Choroid plexus epithelial cell (primary cell): ENCODE measurements around the gene GAL3ST1.

ENCODE experiments used
- DNase-seq: peaks from one replicate; pipeline ENCODE4 v3.0.0-alpha.2; 2010; ENCODE audit warnings: low read depth
- H3K4me3 ChIP-seq: 2 replicates; pipeline ENCODE4 v1.5.1; 2011; ENCODE audit warnings: low read depth, mild to moderate bottlenecking, control low read depth, low read length, moderate library complexity
- TF ChIP-seq, protein P1 (sequence below): conservative IDR thresholded peaks from 2 replicates; pipeline ENCODE4 v1.5.1; 2011; ENCODE audit warnings: low read depth, mild to moderate bottlenecking, control low read depth, inconsistent platforms, low read length, moderate library complexity

The GAL3ST1 gene

DNA sequence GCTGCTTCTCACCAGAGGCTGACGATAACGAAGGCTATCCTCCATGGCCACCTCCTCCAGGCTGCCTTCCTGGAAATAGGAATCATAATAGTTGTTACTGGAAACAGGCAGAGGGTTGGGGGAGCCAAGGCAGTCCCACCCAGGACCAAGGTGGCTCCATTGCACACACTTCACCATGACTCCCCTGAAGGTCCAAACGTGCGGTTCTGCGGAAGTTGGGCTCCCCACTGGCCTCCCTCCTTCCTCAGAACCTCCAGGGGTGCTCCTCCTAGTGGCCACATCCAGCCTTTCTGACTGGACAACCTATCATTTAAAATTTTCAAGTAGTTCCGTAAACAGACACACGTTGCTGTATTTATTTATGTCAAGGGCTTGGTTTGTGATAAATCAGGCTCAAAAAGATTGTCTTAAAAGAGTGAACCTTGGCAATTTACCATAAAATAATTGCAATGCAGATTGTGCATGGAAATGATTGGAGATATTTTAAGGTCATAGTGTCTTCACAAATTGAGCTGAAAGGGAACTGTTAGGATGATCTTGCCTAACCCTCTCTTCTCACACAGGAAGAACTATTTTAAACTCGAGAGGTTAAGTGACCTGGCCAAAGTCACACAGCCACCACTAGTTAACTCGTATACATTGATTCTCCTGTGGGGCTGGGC is 31.1 kb upstream of the GAL3ST1 start:
- H3K4me3 ChIP-seq, result peak overlapping the region; percentile 68
- TF ChIP-seq, protein P1, sequence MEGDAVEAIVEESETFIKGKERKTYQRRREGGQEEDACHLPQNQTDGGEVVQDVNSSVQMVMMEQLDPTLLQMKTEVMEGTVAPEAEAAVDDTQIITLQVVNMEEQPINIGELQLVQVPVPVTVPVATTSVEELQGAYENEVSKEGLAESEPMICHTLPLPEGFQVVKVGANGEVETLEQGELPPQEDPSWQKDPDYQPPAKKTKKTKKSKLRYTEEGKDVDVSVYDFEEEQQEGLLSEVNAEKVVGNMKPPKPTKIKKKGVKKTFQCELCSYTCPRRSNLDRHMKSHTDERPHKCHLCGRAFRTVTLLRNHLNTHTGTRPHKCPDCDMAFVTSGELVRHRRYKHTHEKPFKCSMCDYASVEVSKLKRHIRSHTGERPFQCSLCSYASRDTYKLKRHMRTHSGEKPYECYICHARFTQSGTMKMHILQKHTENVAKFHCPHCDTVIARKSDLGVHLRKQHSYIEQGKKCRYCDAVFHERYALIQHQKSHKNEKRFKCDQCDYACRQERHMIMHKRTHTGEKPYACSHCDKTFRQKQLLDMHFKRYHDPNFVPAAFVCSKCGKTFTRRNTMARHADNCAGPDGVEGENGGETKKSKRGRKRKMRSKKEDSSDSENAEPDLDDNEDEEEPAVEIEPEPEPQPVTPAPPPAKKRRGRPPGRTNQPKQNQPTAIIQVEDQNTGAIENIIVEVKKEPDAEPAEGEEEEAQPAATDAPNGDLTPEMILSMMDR, result peak; percentile 86
- DNase-seq, result peak; percentile 72

DNA sequence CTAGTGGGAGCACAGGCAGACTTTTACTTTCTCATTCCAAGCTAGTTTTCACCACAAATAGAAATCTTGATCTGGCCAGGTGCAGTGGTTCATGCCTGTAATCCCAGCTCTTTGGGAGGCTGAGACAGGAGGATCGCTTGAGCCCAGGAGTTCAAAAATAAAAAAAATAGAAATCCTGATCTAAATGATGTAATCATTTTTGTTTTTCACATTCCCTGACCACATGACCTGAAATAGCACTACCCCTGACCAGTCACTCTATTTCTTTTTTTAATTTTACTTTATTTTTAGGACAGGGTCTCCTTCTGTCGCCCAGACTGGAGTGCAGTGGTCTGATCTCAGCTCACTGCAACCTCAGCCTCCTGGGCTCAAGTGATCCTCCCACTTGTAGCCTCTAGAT is 30.3 kb upstream of the GAL3ST1 start:
- TF ChIP-seq, protein P1, result no peak
- DNase-seq, result no peak
- H3K4me3 ChIP-seq, result no peak overlapping the region

DNA sequence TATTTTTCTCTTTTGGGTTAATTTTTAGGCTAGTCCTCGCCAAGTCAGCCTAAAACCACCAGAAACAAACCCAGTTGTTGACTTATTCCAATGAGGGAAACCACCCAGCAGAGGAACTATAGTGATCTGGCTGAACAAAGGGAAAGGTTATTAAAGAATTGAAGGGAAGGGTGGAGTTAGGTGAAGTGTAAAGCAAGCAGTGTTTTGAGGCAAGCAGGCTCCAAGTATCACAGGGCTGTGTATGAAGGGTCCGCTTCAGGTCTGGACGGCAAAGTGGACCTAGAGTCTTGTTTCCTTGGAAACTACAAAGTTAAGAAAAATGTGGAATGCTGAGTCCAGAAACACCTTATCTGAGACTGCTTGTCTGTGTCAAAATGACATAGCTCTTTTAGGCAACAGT is 29.3 kb upstream of the GAL3ST1 start:
- TF ChIP-seq, protein P1, result no peak
- no peak overlapping the region for H3K4me3 ChIP-seq
- no peak for DNase-seq

DNA sequence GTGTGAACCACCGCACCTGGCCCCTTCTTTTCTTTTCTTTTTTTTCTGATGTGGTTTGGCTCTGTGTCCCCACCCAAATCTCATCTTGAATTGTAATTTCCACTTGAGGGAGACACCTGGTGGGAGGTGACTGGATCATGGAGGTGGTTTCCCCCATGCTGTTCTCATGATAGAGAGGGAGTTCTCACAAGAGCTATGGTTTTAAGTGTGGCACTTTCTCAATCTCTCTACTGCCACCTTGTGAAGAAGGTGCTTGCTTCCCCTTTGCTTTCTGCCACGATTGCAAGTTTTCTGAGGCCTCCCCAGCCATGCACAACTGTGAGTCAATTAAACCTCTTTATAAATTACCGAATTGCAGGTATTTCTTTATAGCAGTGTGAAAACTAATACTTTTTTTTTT is 27.6 kb upstream of the GAL3ST1 start:
- DNase-seq, result peak; percentile 74
- TF ChIP-seq, protein P1, result peak; percentile 64

DNA sequence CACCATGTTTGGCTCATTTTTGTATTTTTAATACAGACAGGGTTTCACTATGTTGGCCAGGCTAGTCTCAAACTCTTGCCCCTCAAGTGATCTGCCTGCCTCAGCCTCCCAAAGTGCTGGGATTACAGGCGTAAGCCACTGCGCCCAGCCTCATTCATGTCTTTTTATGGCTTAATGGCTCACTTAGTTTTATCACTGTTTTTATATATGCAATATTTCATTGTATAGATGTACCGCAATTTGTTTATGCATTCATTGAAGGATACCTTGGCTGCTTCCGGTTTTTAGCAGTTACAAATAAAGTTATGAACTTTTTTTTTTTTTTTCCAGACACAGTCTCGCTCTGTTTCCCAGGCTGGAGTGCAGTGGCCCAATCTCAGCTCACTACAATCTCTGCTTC is 27.0 kb upstream of the GAL3ST1 start:
- TF ChIP-seq, protein P1, result no peak
- no peak overlapping the region for H3K4me3 ChIP-seq
- DNase-seq, result no peak

More for the DNA sequence above, 27.6 kb upstream of the GAL3ST1 start:
- no peak overlapping the region for H3K4me3 ChIP-seq

DNA sequence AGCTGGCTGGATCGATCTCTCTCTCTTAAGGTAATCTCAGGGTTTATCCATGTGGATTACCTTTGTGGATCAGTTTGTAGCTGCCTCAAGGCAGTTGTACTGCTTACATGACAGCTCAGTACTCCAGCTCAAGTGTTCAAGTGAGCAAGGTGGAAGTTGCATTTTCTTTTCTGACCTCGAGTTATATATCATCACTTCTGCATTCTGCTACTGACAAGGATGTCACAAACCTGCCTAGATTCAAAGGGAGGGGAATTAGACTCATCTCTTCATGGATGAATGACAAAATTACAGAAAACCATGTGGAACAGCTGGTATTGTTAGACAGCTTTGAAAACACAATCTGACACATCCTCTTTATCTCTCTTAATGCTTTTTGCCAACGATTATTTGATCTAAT is 26.5 kb upstream of the GAL3ST1 start:
- TF ChIP-seq, protein P1, result no peak
- no peak overlapping the region for H3K4me3 ChIP-seq

DNA sequence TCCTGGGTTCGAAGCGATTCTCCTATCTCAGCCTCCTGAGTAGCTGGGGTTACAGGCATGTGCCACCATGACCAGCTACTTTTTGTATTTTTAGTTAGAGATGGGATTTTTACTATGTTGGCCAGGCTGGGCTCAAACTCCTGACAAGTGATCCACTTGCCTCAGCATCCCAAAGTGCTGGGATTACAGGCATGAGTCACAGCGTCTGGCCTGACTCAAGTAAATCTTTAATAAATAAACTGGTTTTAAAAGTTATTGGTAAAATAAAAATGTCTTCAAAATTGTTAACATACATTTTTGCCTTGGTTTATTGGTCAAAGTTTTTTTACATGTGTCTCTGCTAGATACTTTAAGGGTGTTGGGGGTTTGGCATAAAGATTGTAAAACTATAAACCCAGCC is 24.5 kb upstream of the GAL3ST1 start:
- no peak overlapping the region for H3K4me3 ChIP-seq
- TF ChIP-seq, protein P1, result no peak
- no peak for DNase-seq

More for the DNA sequence above, 26.5 kb upstream of the GAL3ST1 start:
- DNase-seq, result no peak
